Lower leg skin (tissue), 4 donors: ENCODE measurements around the gene CD69. TPM values are rescaled to one million over a fixed set of nuclear protein-coding genes. Genes with fewer than 3 reads are reported as not detected.

Source experiments
- DNase-seq, 2 donors: peaks; one replicate each; pipeline ENCODE4 v3.0.0-alpha.2; 2019; ENCODE audit warnings: low spot score in 2 of 2
- H3K4me3 ChIP-seq: fragments of 200-600 bp; sonication (generic); 2 replicates; pipeline ENCODE4 v1.5.1; 2017; ENCODE audit warnings: mild to moderate bottlenecking, low read depth; ENCODE audit not compliant: poor library complexity, severe bottlenecking
- POLR2A ChIP-seq, 2 donors: fragments of 450-650 bp; IDR thresholded peaks; one replicate each; pipeline ENCODE4 v1.6.1; 2016 to 2017; ENCODE audit warnings: antibody characterized with exemption in 2 of 2, mild to moderate bottlenecking in 1 of 2, moderate library complexity in 1 of 2
- WGBS, 2 donors: methylation state at CpG; one replicate each; pipeline ENCODE4 v1.1.5; 2018; 5-methylcytosine and 5-hydroxymethylcytosine counted together
- intact Hi-C: fragments of 100-400 bp; cut with DNase I; formaldehyde crosslinking; loops from one replicate; pipeline ENCODE4 v1.15.0; 2023; ENCODE audit warnings: low total_unique reads
- total RNA-seq, 4 donors: library from RNA; depleted of rRNA; stranded (reverse); fragments of >200 nt; gene quantifications; one replicate each; pipeline ENCODE4 v1.1.0, GENCODE V29; 2016
- TF ChIP-seq, protein P1 (sequence below), 3 donors: fragments of 450-650 bp; IDR thresholded peaks; one replicate each; pipeline ENCODE4 v1.5.1; 2016; ENCODE audit warnings: antibody characterized with exemption in 3 of 3, mild to moderate bottlenecking in 3 of 3, moderate library complexity in 2 of 3

CD69 gene
- total RNA-seq, 4 donors from 2014 or later: 0.61 to 4.0 (median 1.9) TPM

DNA sequence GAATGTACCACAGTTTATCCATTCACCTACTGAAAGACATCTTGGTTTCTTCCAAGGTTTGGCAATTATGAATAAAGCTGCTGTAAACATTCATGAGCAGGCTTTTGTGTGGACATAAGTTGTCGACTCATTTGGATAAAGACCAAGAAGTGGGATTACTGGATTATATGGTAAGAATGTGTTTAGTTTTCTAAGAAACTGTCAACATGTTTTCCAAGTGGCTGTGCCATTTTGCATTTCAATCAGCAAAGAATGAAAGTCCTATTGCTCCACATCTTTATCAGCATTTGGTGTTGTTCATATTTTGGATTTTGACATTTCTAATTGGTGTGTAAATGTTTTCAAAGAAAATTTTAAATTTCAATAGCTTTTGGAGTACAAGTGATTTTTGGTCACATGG is 39.3 kb upstream of the CD69 start:
- no peak for DNase-seq
- WGBS, 2 donors: 39 to 56% methylated on average over 1 of the region's 1 CpG
- TF ChIP-seq, protein P1, sequence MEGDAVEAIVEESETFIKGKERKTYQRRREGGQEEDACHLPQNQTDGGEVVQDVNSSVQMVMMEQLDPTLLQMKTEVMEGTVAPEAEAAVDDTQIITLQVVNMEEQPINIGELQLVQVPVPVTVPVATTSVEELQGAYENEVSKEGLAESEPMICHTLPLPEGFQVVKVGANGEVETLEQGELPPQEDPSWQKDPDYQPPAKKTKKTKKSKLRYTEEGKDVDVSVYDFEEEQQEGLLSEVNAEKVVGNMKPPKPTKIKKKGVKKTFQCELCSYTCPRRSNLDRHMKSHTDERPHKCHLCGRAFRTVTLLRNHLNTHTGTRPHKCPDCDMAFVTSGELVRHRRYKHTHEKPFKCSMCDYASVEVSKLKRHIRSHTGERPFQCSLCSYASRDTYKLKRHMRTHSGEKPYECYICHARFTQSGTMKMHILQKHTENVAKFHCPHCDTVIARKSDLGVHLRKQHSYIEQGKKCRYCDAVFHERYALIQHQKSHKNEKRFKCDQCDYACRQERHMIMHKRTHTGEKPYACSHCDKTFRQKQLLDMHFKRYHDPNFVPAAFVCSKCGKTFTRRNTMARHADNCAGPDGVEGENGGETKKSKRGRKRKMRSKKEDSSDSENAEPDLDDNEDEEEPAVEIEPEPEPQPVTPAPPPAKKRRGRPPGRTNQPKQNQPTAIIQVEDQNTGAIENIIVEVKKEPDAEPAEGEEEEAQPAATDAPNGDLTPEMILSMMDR (IDR thresholded peaks at IDR 0.05): no peak
- TF ChIP-seq POLR2A (IDR thresholded peaks at IDR 0.05): no peak
- H3K4me3 ChIP-seq: no peak overlapping the region
- intact Hi-C loops: no loop called here

DNA sequence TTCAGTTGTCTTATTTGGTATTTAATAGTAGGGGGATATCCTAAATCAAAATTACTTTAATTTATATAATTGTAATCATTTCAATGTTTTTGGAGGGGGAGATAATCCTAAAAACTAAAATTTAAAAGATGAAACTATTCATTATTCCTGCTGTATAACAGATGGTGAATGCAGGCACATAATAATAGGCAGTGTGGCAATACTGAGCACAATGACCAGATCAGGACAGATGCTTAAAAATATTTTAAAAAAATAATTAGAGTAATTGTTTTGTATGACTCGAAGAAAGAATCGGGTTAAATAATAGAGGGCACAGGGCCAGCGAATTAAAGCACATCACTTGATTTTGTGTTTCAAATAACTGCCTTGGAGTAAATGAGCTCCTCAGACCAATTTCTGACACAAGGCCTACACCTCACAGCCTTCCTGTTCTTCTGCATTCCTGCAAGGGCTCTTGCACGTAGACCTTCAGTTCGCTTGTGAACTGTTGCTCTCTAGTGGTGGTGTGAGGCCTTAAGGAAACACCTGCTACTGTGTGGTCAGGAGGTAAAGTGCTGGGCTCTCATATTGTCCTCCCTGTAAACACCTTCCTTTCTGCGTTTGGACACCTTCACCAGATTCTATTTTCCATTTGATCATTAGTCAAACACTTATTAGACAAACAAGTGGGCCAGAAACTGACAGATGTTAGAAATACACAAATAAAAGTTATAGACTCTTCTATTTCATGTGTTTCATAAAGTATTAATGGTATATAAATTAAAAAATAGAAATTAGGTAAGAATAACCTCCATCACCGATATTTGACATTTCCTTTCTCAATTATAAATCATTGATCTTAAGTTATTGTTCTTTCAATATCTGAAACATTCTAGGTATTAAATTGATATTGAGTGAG is 37.3 kb upstream of the CD69 start:
- TF ChIP-seq, protein P1 (IDR thresholded peaks at IDR 0.05): no peak
- no peak for TF ChIP-seq POLR2A (IDR thresholded peaks at IDR 0.05)
- intact Hi-C loops: no loop called here
- no peak overlapping the region for H3K4me3 ChIP-seq
- DNase-seq: peak in 1 of 2 donors; percentile 32
- 54 to 66% methylated on average over 7 of the region's 7 CpGs for WGBS, 2 donors

DNA sequence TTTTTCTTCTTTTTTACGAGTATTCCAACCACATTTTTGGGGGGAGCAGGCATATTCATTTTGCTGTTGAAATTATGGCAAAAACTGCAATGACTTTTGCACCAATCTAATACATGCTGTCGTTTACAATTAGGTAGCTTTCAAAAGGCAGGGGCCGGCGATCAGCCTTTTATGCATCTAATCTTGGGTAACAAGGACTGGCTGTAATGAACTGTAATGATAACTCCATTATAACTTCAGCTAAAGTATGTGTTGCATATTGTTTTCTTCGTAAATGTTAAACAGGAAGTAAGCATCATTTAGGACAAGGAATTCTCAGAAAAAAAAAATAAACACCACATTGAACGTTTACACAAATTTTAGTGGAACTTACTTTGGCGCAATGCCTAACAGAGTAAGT is 36.3 kb upstream of the CD69 start:
- TF ChIP-seq, protein P1 (IDR thresholded peaks at IDR 0.05): no peak
- no peak for TF ChIP-seq POLR2A (IDR thresholded peaks at IDR 0.05)
- WGBS, 2 donors: 53 to 63% methylated on average over 7 of the region's 7 CpGs
- intact Hi-C loops: no loop called here
- no peak overlapping the region for H3K4me3 ChIP-seq
- no peak for DNase-seq

DNA sequence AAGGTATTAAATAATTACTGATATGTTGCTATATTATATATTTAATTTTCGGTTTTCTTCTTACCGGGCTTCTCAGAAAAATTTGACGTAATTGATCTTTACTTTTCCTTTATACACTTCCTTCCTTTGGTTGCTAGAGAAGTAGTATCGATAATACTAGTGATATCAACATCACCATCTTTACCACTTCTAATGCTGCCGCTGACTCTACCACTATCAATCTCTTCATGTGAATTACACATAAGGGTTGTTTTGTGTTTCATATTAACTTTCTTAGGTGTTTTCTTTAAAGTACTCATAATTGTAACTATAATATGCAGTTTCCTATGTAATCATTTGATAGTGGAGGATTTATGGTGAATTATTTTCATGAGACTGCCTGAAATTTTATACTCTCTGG is 35.6 kb upstream of the CD69 start:
- no peak for DNase-seq
- intact Hi-C loops: no loop called here
- H3K4me3 ChIP-seq: no peak overlapping the region
- TF ChIP-seq POLR2A (IDR thresholded peaks at IDR 0.05): no peak
- TF ChIP-seq, protein P1 (IDR thresholded peaks at IDR 0.05): no peak
- WGBS, 2 donors: 89 to 92% methylated on average over 5 of the region's 5 CpGs

DNA sequence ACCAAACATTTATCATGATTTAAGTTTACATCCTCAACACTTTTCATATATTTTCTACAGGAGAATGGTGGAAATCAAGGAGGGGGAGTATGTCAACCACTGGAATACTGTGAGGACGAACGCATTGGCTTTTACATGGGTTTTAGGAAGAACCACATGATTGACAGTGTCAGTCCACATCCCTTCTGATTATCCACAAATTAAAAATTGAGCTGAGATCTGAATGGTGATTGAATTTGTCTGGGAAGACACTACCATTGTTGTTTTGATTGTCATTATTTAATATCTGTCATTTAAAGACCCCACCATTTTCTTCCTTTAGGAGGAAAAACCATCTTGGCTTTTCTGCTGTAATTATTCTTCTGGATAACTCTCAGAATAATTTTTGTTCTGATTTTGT is 35.2 kb upstream of the CD69 start:
- DNase-seq: no peak
- 86 to 92% methylated on average over 2 of the region's 2 CpGs for WGBS, 2 donors

More for the DNA sequence above, 35.2 kb upstream of the CD69 start:
- no peak for TF ChIP-seq POLR2A (IDR thresholded peaks at IDR 0.05)
- TF ChIP-seq, protein P1 (IDR thresholded peaks at IDR 0.05): no peak
- intact Hi-C loops: no loop called here
- H3K4me3 ChIP-seq: no peak overlapping the region
